GM23248 (cell line): ENCODE measurements around the gene RIC3.

Experiments used
- EZH2 ChIP-seq: fragments of 200-600 bp; sonication (generic); IDR thresholded peaks from 2 replicates; pipeline ENCODE4 v1.6.1; 2018; ENCODE audit warnings: antibody characterized with exemption, mild to moderate bottlenecking; ENCODE audit not compliant: insufficient read depth, poor library complexity, severe bottlenecking
- EZH2phosphoT487 ChIP-seq: fragments of 200-600 bp; sonication (generic); IDR thresholded peaks from 2 replicates; pipeline ENCODE4 v1.6.1; 2018; ENCODE audit warnings: antibody characterized with exemption, moderate library complexity, mild to moderate bottlenecking, low read depth; ENCODE audit not compliant: insufficient read depth

GRCh38 chr11:8108421-8108820 lies 60.4 kb downstream of the RIC3 start:
- TF ChIP-seq EZH2 (no peak), EZH2phosphoT487 (no peak)
